Hematopoietic multipotent progenitor cell treated with erythropoietin and hydrocortisone succinate and interleukin-3 and kit ligand, for 8 days (in vitro differentiated cells): ENCODE results near the gene KCTD4.
A peak's percentile ranks its signal among the peaks of the same experiment; 100 is the strongest.
"Not testable (repeated sequence)": the region's sequence is repeated elsewhere in the genome, so short reads cannot be mapped to it uniquely, and the experiment has no call there.

Experiments
- DNase-seq: peaks from one replicate; pipeline ENCODE4 v3.0.0-alpha.2; 2015

Gene KCTD4

DNA sequence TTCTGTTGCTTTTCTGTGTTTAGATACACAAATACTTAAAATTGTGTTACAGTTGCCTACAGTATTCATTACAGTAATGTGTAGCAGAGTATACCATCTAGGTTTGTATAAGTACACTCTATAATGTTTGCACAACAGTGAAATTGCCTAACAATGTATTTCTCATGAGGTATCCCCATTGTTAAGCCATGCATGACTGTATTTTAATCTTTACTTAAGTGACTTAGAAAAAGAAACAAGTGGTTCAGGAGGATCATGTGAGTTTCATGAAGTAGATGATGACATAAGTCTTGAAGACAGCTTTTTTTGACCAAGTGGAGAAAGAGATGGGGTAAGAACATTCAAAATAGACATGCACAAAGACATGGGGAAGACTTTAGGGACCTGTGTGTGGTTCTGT lies 8.4 kb upstream of the KCTD4 start:
- DNase-seq, result no peak

DNA sequence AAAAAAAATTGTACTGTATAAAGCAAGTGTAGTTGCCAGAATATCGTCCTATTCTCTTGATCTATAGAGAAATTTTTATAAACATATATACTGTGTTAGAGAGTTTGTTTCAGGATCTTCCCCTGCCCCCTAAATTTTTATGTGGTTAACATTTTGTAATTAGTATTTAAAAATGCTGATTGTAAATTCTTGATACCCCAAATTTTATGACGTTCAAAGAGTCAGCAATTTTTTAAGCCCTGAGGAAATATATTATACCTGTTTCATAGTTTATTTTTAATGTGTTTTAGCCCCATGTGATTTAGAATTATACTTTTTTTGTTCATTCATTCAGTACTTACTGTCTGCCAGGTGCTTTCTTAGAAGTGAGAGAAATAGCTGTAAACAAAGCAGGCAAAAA lies 7.3 kb upstream of the KCTD4 start:
- no peak for DNase-seq

DNA sequence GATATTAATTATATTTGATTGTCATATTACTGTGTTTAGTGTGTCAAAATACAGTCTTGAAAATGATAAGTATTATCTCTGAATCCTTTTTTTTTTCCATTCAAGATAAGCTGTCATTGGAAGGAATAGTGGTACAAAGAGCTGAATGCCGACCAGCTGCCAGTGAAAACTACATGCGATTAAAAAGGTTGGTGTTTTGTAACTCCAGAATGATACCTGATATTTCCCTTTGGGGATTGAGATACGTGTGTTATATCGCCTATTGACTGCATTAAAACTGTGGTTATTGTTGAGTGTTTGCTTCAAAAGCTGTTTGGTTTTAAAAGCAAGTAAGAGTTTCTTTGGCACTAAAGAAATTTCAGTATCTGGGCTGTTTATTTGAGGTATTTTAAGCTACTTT lies 6.5 kb upstream of the KCTD4 start:
- DNase-seq, result no peak

DNA sequence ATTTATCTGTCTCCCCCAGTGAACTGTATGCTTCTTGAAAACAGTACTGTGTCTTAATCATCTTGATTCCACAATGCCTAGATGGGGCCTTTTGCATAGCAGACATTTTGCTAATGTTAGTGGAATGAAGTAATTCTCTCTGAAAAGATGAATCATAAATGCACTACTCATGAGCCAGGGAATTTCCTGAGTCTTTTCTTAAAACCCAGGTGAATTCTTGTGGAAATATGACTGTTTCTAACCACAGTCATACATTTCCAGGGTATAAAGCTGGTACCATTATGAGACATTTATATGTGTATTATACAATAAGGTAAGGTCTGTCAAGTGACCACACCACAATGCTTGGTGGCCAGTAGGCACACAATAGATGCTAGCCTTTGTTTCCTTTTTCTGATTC lies 5.5 kb upstream of the KCTD4 start:
- DNase-seq, result no peak

DNA sequence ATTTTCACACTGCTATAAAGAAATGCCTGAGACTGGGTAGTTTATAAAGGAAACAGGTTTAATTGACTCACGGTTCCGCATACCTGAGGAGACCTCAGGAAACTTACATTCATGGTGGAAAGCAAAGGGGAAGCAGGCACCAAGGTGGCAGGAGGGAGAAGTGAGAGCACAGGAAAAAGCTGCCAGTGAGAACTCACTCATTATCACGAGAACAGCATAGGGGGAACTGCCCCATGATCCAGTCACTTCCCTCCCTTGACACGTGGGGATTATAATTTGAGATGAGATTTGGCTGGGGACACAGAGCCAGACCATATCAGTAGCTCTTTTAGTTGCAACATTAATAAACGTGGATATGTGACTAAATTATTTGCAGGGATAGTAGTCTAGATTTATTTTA lies 4.3 kb upstream of the KCTD4 start:
- DNase-seq, result peak; percentile 8

DNA sequence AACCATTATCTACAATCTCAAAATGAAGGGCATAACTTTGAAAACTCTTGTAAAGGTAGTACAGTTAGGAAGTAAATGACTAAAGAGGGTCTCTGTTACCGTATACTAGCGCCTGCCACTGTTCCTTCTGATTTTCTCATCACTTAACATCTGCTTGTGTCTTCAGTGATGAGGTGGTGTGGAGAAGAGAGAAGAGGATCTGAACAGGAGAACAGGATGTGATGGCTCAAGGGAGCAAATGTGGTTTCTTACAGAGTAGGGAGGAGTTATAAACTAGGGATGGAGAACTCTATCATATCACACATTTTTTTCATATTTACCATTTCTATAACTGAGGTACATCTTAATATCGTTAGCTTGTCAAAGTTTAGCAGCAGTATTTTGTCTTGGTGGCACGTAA lies 1.1 kb downstream of the KCTD4 start:
- no peak for DNase-seq

DNA sequence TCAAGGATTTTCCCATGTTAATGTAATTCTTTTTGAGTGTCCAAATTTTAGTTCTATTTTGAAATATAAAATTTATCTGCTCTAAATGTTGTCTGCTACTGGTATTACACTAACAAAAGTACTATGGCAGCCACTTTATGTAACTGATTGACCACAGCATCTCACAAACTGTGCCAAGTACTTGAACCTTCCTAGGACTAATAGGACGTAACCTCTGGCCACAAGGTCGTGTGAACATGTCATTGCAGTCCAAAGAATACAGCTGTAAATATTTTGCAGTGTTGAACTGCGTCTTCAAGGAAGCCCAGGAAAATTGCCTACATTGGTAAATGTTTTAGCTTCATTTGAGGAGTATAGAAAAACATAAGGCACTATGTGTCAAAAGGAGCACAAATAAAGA lies 1.9 kb downstream of the KCTD4 start:
- no peak for DNase-seq

DNA sequence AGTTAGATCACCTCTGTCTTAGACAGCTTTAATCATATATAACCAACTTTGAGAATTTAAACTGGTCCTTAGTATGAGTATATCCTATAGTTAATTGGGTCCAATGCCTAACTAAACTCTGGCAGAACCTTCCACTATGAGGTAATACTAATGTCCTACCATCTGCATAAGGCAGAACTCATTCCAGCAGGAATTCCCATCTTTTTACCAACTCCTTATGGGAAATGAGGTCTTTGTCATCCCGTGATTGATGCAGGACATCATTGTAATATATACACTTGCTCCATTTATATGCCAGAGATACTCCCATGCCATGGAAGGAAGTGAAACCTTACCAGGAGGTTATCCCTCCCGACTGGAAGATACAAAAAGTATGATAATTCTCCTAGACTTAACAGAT lies 2.8 kb downstream of the KCTD4 start:
- no peak for DNase-seq

DNA sequence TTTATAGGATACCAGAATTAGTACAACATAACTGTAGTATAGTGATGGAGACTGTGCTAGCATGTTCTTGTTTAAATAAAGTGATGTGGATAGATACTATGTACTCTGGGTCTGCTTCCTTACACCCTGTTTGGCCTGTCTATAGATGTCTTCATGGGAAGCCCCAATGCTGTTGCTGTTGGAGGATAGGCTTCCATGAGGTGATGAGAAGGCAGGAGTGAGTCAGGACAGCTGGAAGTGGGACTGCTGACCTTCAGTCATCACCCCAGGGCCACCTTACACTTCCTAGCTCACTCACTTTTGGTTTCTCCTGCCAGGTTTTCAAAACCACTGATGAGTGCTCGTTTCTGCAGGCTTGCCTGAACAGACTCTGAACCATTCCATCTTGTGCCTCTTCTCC lies 4.2 kb downstream of the KCTD4 start:
- no peak for DNase-seq

DNA sequence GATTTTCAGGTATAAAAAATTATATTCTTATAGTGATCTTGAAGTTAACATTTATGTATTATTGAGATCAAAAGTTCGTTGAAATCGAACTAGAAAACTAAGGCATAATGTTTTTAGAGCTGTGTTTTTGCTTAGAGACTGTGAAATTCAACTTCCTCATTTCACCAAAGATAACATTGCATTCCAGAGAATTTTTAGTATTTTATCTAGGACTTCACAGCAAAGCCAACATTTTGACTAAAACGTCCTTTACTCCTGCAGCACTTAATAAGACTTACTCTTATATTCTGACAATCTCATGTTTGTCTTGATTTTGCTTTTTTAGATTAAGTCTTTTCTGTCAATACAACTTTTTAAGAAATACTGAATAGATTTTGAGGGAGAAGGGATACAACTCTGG lies 4.7 kb downstream of the KCTD4 start:
- no peak for DNase-seq

DNA sequence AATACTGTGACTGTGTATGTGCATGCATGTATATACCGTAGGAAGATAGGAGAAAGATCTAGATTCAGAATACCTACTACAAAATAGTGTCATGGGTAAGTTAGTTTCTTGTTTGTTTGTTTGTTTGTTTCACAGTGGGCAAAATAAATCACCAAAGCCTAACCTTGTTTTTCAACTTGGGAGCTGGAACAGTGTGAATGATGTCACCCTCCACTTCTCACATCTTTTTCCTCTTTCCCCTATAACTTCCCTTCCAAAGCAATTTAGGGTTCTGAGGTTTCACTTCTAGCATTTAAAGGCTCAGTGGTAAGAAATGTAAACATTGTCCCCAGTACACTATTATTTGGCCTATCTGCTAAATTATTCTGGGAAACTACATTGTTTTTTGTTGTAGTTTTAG lies 5.4 kb downstream of the KCTD4 start:
- DNase-seq, result no peak

DNA sequence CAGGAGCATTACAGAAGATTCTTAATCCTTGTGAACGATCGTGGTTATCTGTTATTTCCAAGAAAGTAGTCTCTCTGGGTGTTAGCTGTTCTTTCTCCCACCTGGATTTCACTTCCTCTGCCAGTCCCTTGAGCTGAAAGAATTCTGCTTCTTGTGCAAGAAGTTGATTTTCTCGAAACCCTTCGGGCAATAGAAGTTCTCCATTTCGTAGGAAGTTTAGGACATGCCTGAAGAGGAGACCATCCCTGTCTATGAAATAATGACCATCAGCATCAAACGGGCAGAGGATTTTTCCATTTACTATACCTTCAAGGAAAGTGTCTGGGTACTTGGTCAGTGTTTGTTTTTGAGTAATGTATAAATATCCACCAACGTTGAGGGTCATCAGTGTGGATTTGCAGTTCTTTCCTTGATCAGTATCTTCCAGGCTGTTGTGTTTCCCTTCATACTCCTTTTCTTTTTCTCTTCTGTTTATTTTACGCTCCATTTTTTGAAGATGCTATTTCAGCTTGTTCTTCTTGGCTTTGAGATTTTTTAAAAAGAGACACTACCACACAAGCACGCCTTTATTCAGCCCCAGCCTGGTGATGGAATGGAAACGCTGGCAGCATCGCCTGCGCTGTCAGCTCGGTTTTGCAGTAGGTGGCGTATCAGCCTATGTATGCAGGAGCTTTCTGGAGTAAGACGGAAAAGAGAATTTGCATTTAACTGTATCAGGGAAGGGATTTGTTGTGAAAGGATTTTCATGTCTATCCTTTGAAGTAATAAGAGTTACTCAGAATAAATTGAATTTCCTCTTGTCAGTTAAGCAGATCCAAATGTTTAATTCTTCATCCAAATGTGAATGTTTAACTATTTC lies 6.5 kb downstream of the KCTD4 start:
- DNase-seq, result no peak

DNA sequence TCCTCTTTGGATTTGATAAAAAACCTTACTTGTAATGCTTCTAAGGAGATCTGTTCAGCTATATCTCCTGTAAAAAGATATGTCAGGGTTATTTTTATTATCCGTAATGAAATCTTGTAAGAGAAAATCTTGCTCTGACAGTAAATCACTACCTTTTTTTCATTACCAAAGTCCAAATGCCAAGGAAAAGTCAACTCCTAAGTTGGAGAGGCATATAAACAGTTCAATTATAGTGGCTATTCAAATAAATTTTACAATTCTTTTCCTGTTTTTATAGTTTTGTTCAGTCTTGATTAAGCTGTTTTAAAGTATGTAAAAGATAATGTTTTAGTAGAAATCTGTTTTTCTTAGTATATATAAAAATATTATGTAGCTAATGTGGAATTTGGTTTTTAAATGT lies 9.0 kb downstream of the KCTD4 start:
- DNase-seq, result no peak

DNA sequence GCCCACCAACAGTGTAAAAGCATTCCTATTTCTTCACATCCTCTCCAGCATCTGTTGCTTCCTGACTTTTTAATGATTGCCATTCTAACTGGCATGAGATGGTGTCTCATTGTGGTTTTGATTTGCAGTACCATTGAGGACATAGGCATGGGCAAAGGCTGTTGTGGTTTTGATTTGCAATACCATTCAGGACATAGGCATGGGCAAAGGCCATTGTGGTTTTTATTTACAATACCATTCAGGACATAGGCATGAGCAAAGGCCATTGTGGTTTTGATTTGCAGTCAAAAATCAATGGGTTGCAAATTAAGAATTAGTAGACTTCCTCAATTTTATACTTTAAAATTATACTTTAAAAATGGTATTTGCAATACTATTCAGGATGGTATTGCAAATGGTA lies 11.3 kb downstream of the KCTD4 start:
- not testable (repeated sequence) for DNase-seq

DNA sequence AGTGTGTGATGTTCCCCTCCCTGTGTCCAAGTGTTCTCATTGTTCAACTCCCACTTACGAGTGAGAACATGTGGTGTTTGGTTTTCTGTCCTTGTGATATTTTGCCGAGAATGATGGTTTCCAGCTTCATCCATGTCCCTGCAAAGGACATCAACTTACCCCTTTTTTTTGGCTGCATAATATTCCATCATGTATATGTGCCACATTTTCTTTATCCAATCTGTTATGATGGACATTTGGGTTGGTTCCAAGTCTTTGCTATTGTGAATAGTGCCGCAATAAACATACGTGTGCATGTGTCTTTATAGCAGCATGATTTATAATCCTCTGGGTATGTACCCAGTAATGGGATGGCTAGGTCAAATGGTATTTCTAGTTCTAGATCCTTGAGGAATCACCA lies 11.8 kb downstream of the KCTD4 start:
- DNase-seq, result not testable (repeated sequence)

DNA sequence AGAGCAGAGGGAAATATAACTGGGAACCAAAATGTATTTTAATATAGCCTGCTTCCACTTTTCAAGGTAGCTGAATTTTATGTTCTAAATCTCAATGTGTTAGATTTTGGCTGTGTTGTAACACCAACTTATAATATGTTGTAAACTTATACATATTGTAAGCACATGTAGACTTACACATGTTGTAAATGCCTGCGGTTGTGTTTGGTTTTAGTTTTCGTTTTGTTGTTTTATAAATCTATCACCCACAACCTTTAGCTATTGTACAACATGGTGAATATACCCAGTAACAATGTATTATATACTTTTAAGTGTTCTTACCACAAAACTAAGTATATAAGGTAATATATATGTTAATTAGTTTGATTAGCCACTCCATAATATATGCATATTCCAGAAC lies 15.6 kb downstream of the KCTD4 start:
- DNase-seq, result no peak

DNA sequence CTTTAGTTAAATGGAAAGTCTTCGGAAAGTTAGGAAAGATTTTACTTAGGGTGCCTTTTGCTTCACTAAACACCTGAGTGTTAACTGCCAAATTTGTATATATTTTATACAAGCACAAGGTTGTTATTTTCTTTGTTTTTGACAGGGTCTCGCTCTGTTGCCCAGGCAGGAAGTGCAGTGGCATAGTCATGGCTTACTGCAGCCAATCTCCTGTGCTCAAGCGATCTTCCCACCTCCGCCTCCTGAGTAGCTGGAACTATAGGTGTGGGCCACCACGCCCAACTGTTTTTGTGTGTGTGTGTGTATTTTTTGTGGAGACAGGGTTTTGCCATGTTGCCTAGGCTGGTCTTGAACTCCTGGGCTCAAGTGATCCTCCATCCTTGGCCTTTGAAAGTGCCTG lies 16.2 kb downstream of the KCTD4 start:
- DNase-seq, result no peak

DNA sequence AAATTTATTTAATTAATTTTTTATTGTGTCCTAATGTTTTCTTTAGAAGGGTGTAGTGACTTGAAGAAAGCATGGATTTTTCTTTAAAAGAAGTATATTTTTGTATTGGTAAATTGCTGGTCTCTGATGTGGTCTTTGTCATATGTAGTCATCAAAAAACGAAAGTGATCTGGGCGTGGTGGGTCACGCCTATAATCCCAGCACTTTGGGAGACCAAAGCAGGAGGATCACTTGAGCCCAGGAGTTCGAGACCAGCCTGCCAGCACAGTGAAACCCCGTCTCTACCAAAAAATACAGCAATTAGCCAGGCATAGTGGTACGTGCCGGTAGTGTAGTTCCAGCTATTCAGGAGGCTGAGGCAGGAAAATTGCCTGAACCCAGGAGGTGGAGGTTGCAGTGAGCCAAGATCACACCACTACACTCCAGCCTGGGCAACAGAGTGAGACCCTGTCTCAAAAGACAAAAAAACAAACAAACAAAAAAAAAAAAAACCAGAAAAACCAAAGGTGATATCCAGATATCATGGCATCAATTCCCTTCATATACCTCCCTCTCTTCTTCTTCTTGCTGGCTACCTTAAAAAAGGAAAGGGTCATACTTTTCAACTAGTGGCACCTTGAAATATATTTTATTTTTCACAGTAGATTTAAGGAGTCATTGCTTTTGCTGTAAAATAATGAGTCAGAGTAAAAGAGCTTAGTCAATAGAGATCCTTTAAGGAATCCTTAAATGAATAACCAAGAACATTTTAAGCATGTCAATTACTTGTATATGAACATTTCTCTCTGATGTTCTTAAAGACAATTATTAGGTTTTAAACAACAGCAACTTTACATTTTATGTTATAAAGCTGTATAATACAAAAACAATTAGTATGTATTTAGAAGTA lies 19.9 kb downstream of the KCTD4 start:
- DNase-seq, result no peak

DNA sequence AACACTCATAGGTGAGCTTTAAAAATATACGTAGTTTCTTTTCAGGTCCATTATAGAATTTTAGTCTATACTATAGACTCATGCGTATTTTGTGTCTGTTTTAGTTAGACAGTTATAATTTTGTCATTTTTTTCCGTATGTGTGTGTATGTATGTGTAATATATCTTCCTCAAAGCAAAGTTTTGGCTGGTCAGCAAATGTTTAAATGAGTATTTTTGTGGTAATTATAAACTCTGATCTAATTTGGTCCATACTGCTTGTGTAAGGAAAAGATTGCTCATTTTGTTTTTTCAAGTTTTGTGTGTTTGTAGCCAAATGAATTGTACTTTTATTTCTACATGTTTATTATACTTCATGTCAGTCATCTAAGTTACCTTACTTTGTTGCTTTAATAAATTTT lies 20.5 kb downstream of the KCTD4 start:
- no peak for DNase-seq

DNA sequence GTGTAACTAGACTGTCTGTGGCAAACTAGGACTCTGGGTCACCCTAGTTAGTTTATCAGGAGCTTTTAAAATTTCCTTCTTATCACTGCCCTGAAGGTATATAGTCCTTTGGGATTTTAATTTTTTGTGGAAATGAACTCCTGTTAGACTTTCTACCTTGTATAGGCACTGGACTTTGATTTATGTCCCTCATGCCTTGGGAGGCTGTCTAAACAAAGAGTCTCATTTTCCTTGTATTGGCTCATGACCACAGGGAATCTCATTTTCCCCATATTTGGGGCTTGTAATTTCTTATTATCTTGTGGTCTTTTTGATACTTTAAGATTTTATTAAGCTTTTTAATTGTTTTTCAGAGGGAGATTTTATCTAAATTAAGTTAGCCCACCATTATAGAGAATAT lies 21.4 kb downstream of the KCTD4 start:
- no peak for DNase-seq

DNA sequence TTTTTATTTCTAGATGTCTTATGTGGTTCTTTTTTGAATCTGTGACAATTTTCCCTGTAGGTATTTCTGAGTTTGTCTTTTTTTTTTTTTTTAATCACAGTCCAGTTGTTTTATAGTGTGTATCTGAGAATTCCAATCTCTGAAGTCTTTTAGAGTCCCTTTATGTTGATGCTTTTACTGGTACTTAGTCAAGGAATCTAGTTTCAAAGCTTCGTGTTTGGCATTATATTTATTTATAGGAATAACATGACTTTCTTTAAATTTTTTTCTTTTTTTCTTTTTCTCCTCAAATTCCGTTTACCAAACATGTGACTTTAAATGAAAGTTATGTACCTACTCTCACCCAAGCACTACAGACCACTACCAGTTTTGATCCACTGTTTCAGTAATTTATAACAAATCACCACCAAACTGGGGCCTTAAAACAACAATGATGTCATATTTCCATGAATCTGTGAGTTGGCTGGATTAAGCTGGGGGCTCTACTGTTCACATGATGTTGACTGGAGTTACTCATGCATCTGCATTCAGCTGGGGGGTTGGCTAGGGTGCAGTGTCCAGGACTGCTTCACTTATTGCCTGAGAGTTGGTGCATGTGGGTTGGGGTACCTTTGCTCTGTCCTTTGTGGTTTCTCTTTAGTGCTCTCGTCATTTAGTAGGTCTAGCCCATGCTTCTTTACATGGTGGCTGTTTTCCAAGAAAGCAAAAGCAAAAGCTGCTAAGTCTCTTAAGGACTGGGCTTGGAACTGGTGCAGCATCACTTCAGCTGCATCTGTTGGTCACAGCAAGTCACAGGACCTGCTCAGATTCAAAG lies 22.3 kb downstream of the KCTD4 start:
- DNase-seq, result no peak

DNA sequence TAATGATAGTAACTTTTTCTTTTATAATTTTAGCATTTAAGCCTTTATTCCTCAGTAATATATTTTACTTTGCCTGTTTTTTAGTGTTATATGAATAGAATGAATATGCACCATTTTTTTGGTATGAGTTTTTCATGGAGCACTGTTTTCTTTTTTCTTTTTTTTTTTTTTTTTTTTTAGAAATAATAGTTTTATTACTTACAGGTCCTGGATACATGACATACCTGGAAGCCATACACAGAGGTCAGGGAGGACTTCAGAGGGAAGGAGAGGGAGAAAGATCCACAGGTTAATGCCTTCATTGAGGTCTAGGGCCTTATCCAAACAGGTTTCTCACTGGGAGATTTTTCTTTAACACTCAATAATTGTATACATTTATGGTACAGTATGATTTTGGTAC lies 26.4 kb downstream of the KCTD4 start:
- DNase-seq, result no peak

DNA sequence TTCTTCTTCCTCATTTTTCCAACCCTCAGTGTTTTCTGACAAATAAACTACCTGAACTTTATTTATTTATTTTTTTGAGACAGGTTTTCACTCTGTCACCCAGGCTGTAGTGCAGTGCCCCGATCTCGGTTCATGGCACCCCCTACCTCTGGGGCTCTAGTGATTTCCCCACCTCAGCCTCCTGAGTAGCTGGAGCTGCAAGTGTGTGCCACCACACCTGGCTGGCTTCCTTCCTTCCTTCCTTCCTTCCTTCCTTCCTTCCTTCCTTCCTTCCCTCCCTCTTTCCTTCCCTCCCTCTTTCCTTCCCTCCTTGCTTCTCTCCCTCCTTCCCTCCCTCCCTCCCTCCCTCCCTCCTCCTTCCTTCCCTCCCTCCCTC lies 32.3 kb downstream of the KCTD4 start:
- DNase-seq, result no peak
